ENCODE measurements around the gene PSMD14.

GRCh38 chr2:161424394-161424769 is 116.2 kb downstream of the PSMD14 start:
- no peak for TF ChIP-seq ZNF274 (IDR thresholded peaks at IDR 0.05; ENCODE audit: low read depth, low read length)
- no peak for TF ChIP-seq YY1 (IDR thresholded peaks at IDR 0.05; ENCODE audit: insufficient read depth, insufficient read length)
- TF ChIP-seq SUZ12 (IDR thresholded peaks at IDR 0.05; ENCODE audit: extremely low read depth, insufficient read depth, insufficient read length) = no peak

Data from NT2/D1 (cell line).